ENCODE results near the gene SLAIN2.

- no peak for TF ChIP-seq CTCF (IDR thresholded peaks at IDR 0.05)
- no peak for TF ChIP-seq POLR2A (IDR thresholded peaks at IDR 0.05)
Measured at GRCh38 chr4:48403358-48403757, 62.0 kb downstream of the SLAIN2 start.

Measured in heart left ventricle (tissue), 13 donors.